HFFc6 (cell line): ENCODE measurements around the gene UMAD1. TPM values are rescaled to one million over a fixed set of nuclear protein-coding genes. Genes with fewer than 3 reads are reported as not detected.

Source experiments
- DNase-seq: peaks from one replicate; pipeline ENCODE4 v3.0.0-alpha.2; 2018
- H3K27ac Mint-ChIP-seq: 2 replicates; pipeline ENCODE4 v1.8.0; 2020; ENCODE audit warnings: mild to moderate bottlenecking, mixed read lengths
- H3K27me3 Mint-ChIP-seq: 2 replicates; pipeline ENCODE4 v1.8.0; 2021; ENCODE audit warnings: mild to moderate bottlenecking, moderate library complexity, mixed read lengths; ENCODE audit not compliant: insufficient read depth
- H3K36me3 Mint-ChIP-seq: 2 replicates; pipeline ENCODE4 v1.8.0; 2021; ENCODE audit warnings: low read depth, mixed read lengths
- H3K4me1 Mint-ChIP-seq: 2 replicates; pipeline ENCODE4 v1.8.0; 2020; ENCODE audit warnings: low read depth, mixed read lengths
- H3K4me3 Mint-ChIP-seq: 2 replicates; pipeline ENCODE4 v1.8.0; 2020; ENCODE audit warnings: mild to moderate bottlenecking, moderate library complexity, mixed read lengths
- H3K9me3 Mint-ChIP-seq: 2 replicates; pipeline ENCODE4 v1.8.0; 2020; ENCODE audit warnings: mild to moderate bottlenecking, mixed read lengths
- CTCF ChIP-seq: fragments of 200-600 bp; sonication (generic); IDR thresholded peaks from 2 replicates; pipeline ENCODE4 v1.5.0; 2021; ENCODE audit warnings: antibody characterized with exemption, mild to moderate bottlenecking
- total RNA-seq, 6 experiments: library from RNA; stranded (reverse); fragmentation: NEBNext Ultra II Directional; extraction: Animal tissue kit (Norgen Biotek cat#: 25700); gene quantifications; 2 replicates in 1 of 6; 3 replicates in 5 of 6; pipeline ENCODE4 v1.2.3, GENCODE V29; 2021

Gene UMAD1
- total RNA-seq, 6 experiments from 2014 or later = 11.6 to 14.6 (median 12.1) TPM

GRCh38 chr7:7911369-7912123 lies 271.0 kb downstream of the UMAD1 start:
- TF ChIP-seq CTCF = no peak
- peak; percentile 94 for DNase-seq
- H3K27ac Mint-ChIP-seq = peak overlapping the region; percentile 92

GRCh38 chr7:7912937-7913336 lies 272.4 kb downstream of the UMAD1 start:
- no peak for DNase-seq
- no peaks in the 10 kb centered on the region for H3K27me3 Mint-ChIP-seq
- no peak for TF ChIP-seq CTCF
- no peak overlapping the region for H3K27ac Mint-ChIP-seq
- H3K4me1 Mint-ChIP-seq = peaks cover 39% of the 10 kb centered on the region
- no peak overlapping the region for H3K4me3 Mint-ChIP-seq
- no peaks in the 10 kb centered on the region for H3K36me3 Mint-ChIP-seq
- H3K9me3 Mint-ChIP-seq = no peaks in the 10 kb centered on the region

More at GRCh38 chr7:7911369-7912123, 271.0 kb downstream of the UMAD1 start:
- no peaks in the 10 kb centered on the region for H3K36me3 Mint-ChIP-seq
- H3K9me3 Mint-ChIP-seq = no peaks in the 10 kb centered on the region
- H3K27me3 Mint-ChIP-seq = no peaks in the 10 kb centered on the region
- peaks cover 39% of the 10 kb centered on the region for H3K4me1 Mint-ChIP-seq
- peak overlapping the region; percentile 69; the same call in 1 of the 2 replicates for H3K4me3 Mint-ChIP-seq

GRCh38 chr7:7913504-7913903 lies 273.0 kb downstream of the UMAD1 start:
- Mint-ChIP-seq H3K9me3 (no peaks in the 10 kb centered on the region), H3K36me3 (no peaks in the 10 kb centered on the region), H3K27me3 (no peaks in the 10 kb centered on the region), H3K4me3 (no peak overlapping the region), H3K4me1 (peaks cover 39% of the 10 kb centered on the region), H3K27ac (no peak overlapping the region)
- no peak for TF ChIP-seq CTCF
- DNase-seq = peak; percentile 21

- Mint-ChIP-seq H3K27me3 (no peaks in the 10 kb centered on the region), H3K27ac (no peak overlapping the region), H3K9me3 (no peaks in the 10 kb centered on the region), H3K36me3 (no peaks in the 10 kb centered on the region), H3K4me1 (peaks cover 39% of the 10 kb centered on the region), H3K4me3 (no peak overlapping the region)
- no peak for TF ChIP-seq CTCF
- no peak for DNase-seq
These were observed 274.0 kb downstream of the UMAD1 start for GRCh38 chr7:7914547-7914946.

GRCh38 chr7:7916064-7916463 lies 275.5 kb downstream of the UMAD1 start:
- no peak overlapping the region for H3K4me3 Mint-ChIP-seq
- H3K9me3 Mint-ChIP-seq = no peaks in the 10 kb centered on the region
- no peak for TF ChIP-seq CTCF
- no peaks in the 10 kb centered on the region for H3K27me3 Mint-ChIP-seq
- H3K4me1 Mint-ChIP-seq = peaks cover 28% of the 10 kb centered on the region
- DNase-seq = no peak
- no peak overlapping the region for H3K27ac Mint-ChIP-seq
- H3K36me3 Mint-ChIP-seq = no peaks in the 10 kb centered on the region
